Measurements from ENCODE around the gene PSD2. TPM values are rescaled to one million over a fixed set of nuclear protein-coding genes. Genes with fewer than 3 reads are reported as not detected.

PSD2 gene
- polyA plus RNA-seq, 3 donors: not detected

DNA sequence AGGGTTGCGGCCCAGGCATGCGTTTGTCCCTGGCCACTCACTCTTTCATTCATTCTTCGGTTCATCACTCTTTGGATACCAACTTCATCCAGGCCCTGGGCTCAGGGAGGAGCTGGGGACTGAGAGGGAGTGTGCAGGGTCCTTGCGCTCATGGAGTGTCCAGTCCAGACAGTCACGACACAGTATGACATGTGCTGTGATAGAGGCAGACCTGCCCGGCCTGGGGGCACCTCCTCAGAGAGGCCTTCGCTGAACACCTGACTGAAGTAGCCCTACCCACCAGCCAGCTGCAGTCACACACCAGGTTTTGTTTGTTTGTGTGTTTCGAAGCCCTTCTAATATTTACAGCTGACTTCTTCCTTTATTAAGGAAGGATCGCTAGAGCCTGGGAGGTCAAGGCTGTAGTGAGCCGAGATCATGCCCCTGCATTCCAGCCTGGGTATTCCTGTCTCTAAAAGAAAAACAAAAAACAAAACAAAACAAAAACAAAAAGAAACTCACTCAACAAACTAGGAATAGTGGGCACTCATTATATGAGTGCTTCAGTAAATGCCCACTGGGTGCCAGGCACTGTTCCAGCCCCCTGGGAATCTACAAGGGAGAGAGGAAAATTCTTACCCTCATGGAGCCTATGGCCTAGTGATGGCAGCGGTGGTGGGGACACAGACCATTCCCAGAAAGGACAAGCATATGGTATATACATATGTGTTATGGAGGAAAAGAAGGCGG, 6.3 kb upstream of the PSD2 start:
- Histone ChIP-seq H4K20me1 (ENCODE audit: insufficient read depth, low read length) (no peaks in the 10 kb centered on the region), H3K27ac (ENCODE audit: low read depth in 1 of 2, low read length in 2 of 2) (no peak overlapping the region), H3K27me3 (ENCODE audit: control insufficient read depth in 2 of 2, insufficient read depth in 2 of 2, low read length in 2 of 2) (peaks cover 10 to 29% of the 10 kb centered on the region in 2 donors), H3K9ac (ENCODE audit: insufficient read depth, low read length, poor library complexity, severe bottlenecking) (no peak overlapping the region), H3K79me2 (ENCODE audit: insufficient read depth, low read length) (no peaks in the 10 kb centered on the region), H3K36me3 (replicated peaks in 1 of 2; ENCODE audit: control insufficient read depth in 1 of 2, insufficient read depth in 2 of 2, low read length in 2 of 2) (no peaks in the 10 kb centered on the region), H3K4me3 (replicated peaks in 1 of 3; ENCODE audit: low read depth in 2 of 3, low read length in 3 of 3) (no peak overlapping the region), H3K4me2 (replicated peaks; ENCODE audit: extremely low read depth, low read length, poor library complexity, severe bottlenecking) (no peak overlapping the region), H3K9me3 (replicated peaks in 1 of 2; ENCODE audit: control insufficient read depth in 1 of 2, insufficient read depth in 1 of 2, low read length in 2 of 2) (peaks cover 0 to 7% of the 10 kb centered on the region in 2 donors), H2AFZ (ENCODE audit: insufficient read depth, low read depth, low read length, poor library complexity, severe bottlenecking) (no peak overlapping the region), H3K4me1 (ENCODE audit: control insufficient read depth in 1 of 2, insufficient read depth in 2 of 2, low read length in 2 of 2) (peaks cover 0 to 12% of the 10 kb centered on the region in 2 donors)
- intact Hi-C loops (cut with micrococcal nuclease): loop anchor here in 1 of 2 donors (2.0 to 10.0 kb wide), 2 partner anchors 180 to 366 kb away; no protein-coding TSS in a partner anchor
- Mint-ChIP-seq H3K27me3 (ENCODE audit: low read depth in 3 of 3) (peaks cover 37 to 78% (median 59%) of the 10 kb centered on the region in 3 donors), H3K4me1 (peaks cover 7% of the 10 kb centered on the region), H3K4me3 (peak overlapping the region in 1 of 2 donors; percentile 60), H3K27ac (peak overlapping the region in 2 of 7 donors; percentile 38 to 49), H3K36me3 (no peaks in the 10 kb centered on the region), H3K9me3 (peaks cover 0 to 4% (median 0%) of the 10 kb centered on the region in 7 donors)
- 100% methylated on average over 7 of the region's 12 CpGs for WGBS (ENCODE audit: insufficient coverage)
- TF ChIP-seq, protein P1, sequence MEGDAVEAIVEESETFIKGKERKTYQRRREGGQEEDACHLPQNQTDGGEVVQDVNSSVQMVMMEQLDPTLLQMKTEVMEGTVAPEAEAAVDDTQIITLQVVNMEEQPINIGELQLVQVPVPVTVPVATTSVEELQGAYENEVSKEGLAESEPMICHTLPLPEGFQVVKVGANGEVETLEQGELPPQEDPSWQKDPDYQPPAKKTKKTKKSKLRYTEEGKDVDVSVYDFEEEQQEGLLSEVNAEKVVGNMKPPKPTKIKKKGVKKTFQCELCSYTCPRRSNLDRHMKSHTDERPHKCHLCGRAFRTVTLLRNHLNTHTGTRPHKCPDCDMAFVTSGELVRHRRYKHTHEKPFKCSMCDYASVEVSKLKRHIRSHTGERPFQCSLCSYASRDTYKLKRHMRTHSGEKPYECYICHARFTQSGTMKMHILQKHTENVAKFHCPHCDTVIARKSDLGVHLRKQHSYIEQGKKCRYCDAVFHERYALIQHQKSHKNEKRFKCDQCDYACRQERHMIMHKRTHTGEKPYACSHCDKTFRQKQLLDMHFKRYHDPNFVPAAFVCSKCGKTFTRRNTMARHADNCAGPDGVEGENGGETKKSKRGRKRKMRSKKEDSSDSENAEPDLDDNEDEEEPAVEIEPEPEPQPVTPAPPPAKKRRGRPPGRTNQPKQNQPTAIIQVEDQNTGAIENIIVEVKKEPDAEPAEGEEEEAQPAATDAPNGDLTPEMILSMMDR (IDR thresholded peaks at IDR 0.05): no peak
- no peak for DNase-seq

DNA sequence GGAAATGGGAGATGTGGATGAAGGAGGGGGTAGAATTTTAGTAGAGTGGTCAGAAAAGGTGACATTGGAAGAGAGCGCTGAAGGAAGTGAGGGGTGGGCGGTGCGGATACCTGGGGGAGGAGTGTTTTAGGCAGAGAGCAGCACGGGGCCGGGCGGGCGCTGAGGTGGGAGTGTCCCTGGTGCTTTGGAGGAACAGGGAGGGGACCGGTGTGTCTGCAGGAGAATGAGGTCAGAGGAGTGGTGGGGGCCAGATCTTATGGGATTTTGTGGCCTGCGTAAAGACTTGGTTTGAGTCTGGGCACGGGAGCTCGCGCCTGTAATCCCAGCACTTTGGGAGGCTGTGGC, 5.8 kb upstream of the PSD2 start:
- Histone ChIP-seq H2AFZ (ENCODE audit: insufficient read depth, low read depth, low read length, poor library complexity, severe bottlenecking) (no peak overlapping the region), H3K9me3 (replicated peaks in 1 of 2; ENCODE audit: control insufficient read depth in 1 of 2, insufficient read depth in 1 of 2, low read length in 2 of 2) (peaks cover 0 to 9% of the 10 kb centered on the region in 2 donors), H3K27ac (ENCODE audit: low read depth in 1 of 2, low read length in 2 of 2) (no peak overlapping the region), H3K4me2 (replicated peaks; ENCODE audit: extremely low read depth, low read length, poor library complexity, severe bottlenecking) (no peak overlapping the region), H4K20me1 (ENCODE audit: insufficient read depth, low read length) (no peaks in the 10 kb centered on the region), H3K4me1 (ENCODE audit: control insufficient read depth in 1 of 2, insufficient read depth in 2 of 2, low read length in 2 of 2) (peaks cover 0 to 12% of the 10 kb centered on the region in 2 donors), H3K27me3 (ENCODE audit: control insufficient read depth in 2 of 2, insufficient read depth in 2 of 2, low read length in 2 of 2) (peaks cover 16 to 34% of the 10 kb centered on the region in 2 donors), H3K36me3 (replicated peaks in 1 of 2; ENCODE audit: control insufficient read depth in 1 of 2, insufficient read depth in 2 of 2, low read length in 2 of 2) (no peaks in the 10 kb centered on the region), H3K4me3 (replicated peaks in 1 of 3; ENCODE audit: low read depth in 2 of 3, low read length in 3 of 3) (no peak overlapping the region), H3K79me2 (ENCODE audit: insufficient read depth, low read length) (no peaks in the 10 kb centered on the region), H3K9ac (ENCODE audit: insufficient read depth, low read length, poor library complexity, severe bottlenecking) (no peak overlapping the region)
- Mint-ChIP-seq H3K36me3 (no peaks in the 10 kb centered on the region), H3K9me3 (peaks cover 0 to 9% (median 0%) of the 10 kb centered on the region in 7 donors), H3K27ac (peak overlapping the region in 1 of 7 donors; percentile 49), H3K27me3 (ENCODE audit: low read depth in 3 of 3) (peaks cover 42 to 78% (median 61%) of the 10 kb centered on the region in 3 donors), H3K4me3 (no peak overlapping the region), H3K4me1 (peaks cover 7% of the 10 kb centered on the region)
- intact Hi-C loops (cut with micrococcal nuclease): loop anchor here (2.0 to 10.0 kb wide), 4 partner anchors 47 to 365 kb away; no protein-coding TSS in a partner anchor
- 91% methylated on average over 12 of the region's 12 CpGs for WGBS (ENCODE audit: insufficient coverage)
- TF ChIP-seq, protein P1 (IDR thresholded peaks at IDR 0.05): no peak
- DNase-seq: no peak
